ELF-1 (cell line): ENCODE measurements around the gene ADGRB2.

Experiments
- DNase-seq: peaks from one replicate; pipeline ENCODE4 v3.0.0-alpha.2; 2016; ENCODE audit warnings: low read depth, low spot score

Gene ADGRB2

GRCh38 chr1:31679091-31679490 is 85.0 kb downstream of the ADGRB2 start:
- DNase-seq, result no peak

- no peak for DNase-seq
Observed at GRCh38 chr1:31678681-31679080, 85.5 kb downstream of the ADGRB2 start.

GRCh38 chr1:31677949-31678348 is 86.2 kb downstream of the ADGRB2 start:
- no peak for DNase-seq

- DNase-seq, result no peak
Observed at GRCh38 chr1:31677401-31677800, 86.7 kb downstream of the ADGRB2 start.
